T-helper 1 cell treated with Interleukin-12 subunit alpha and Interleukin-12 subunit beta and Interleukin-4 antibody, amounts not matched to agents 30 μg/mL and 1 μg/mL, for 36 hours (primary cell): ENCODE results near the gene C1orf52.

ENCODE experiments used
- H3K27ac Mint-ChIP-seq: one replicate; pipeline ENCODE4 v1.8.0; 2021; ENCODE audit warnings: mild to moderate bottlenecking, mixed read lengths
- H3K27me3 Mint-ChIP-seq: one replicate; pipeline ENCODE4 v1.8.0; 2021; ENCODE audit warnings: low read depth, mixed read lengths
- H3K36me3 Mint-ChIP-seq: one replicate; pipeline ENCODE4 v1.8.0; 2021; ENCODE audit warnings: low read depth, mixed read lengths
- H3K4me1 Mint-ChIP-seq: one replicate; pipeline ENCODE4 v1.8.0; 2021; ENCODE audit warnings: low read depth, mixed read lengths
- H3K4me3 Mint-ChIP-seq: one replicate; pipeline ENCODE4 v1.8.0; 2021; ENCODE audit warnings: mild to moderate bottlenecking, moderate library complexity, mixed read lengths
- H3K9me3 Mint-ChIP-seq: one replicate; pipeline ENCODE4 v1.8.0; 2021; ENCODE audit warnings: mixed read lengths

Gene C1orf52

DNA sequence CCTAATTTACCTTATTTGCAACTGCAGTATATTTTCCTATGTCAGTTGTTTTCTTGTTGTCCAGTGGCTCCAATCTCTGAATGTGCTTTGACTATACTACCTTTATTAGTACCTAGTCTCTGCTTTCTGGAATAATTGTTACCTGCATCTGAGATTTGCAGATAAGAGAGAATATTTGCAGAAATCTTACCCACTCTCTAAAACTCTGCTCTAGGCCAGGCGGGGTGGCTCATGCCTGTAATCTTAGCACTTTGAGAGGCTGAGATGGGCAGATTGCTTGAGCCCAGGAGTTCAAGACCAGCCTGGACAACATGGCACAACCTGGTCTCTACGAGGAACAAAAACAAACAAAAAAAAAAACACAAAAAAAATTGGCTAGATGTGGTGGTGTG is 56.6 kb downstream of the C1orf52 start:
- H3K27me3 Mint-ChIP-seq = peaks cover 65% of the 10 kb centered on the region
- no peak overlapping the region for H3K27ac Mint-ChIP-seq

GRCh38 chr1:85202092-85202863 is 57.2 kb downstream of the C1orf52 start:
- H3K27ac Mint-ChIP-seq = peak overlapping the region; percentile 89
- H3K27me3 Mint-ChIP-seq = peaks cover 63% of the 10 kb centered on the region
- peak overlapping the region; percentile 95 for H3K4me3 Mint-ChIP-seq
- H3K9me3 Mint-ChIP-seq = no peaks in the 10 kb centered on the region
- H3K4me1 Mint-ChIP-seq = peaks cover 12% of the 10 kb centered on the region
- H3K36me3 Mint-ChIP-seq = no peaks in the 10 kb centered on the region

More for the DNA sequence above, 56.6 kb downstream of the C1orf52 start:
- H3K9me3 Mint-ChIP-seq = no peaks in the 10 kb centered on the region
- H3K4me3 Mint-ChIP-seq = no peak overlapping the region
- H3K36me3 Mint-ChIP-seq = no peaks in the 10 kb centered on the region
- peaks cover 12% of the 10 kb centered on the region for H3K4me1 Mint-ChIP-seq

DNA sequence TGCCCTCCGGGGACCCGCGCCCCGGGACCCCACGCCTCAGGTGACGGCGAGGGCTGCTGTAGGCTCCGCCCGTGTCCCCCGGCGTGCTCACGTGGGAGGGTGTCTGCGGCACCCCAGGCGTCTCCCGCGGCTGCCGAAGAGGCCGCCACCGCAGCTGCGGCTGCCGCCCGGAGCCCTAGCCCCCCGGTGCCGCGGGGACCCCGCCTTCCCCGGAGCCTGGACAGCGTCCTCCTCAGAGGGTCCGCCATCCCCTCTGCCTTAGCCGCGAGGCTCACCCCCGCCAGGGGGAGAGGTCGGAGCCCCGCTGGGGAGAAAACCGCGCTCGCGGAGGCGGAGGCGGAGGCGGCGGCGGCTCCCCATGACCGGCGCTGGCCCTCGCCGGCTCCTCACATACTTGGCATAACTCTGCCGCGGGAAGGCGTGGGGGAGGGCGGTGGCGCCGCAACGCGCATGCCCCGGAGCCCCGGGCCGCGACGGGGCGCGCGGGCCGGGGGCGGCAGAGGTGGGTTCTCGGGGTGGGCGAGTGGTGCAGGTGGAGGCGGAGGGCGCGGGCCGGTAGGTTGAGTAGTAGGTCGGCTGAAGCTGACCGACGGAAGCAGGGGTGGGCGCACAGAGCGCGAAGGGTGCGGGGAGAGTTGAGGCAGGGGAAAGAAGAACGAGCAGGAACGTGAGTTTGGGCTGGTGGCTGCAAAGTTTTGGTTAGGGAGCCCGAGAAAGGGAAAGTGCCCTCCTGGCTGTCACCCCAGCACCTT is 57.9 kb downstream of the C1orf52 start:
- Mint-ChIP-seq H3K36me3 (no peaks in the 10 kb centered on the region), H3K27me3 (peaks cover 56% of the 10 kb centered on the region), H3K9me3 (no peaks in the 10 kb centered on the region), H3K4me3 (peak overlapping the region; percentile 95), H3K27ac (peak overlapping the region; percentile 89), H3K4me1 (peaks cover 12% of the 10 kb centered on the region)

GRCh38 chr1:85200463-85201339 is 58.8 kb downstream of the C1orf52 start, which contains the start of gene SYDE2:
SYDE2 (minus strand) TSS chr1:85201016; CDS start chr1:85200996, 20 bp downstream.
- H3K4me1 Mint-ChIP-seq = peaks cover 12% of the 10 kb centered on the region
- no peaks in the 10 kb centered on the region for H3K36me3 Mint-ChIP-seq
- peak within 1 kb of the TSS; percentile 89 for H3K27ac Mint-ChIP-seq
- H3K9me3 Mint-ChIP-seq = no peaks in the 10 kb centered on the region
- H3K27me3 Mint-ChIP-seq = peaks cover 51% of the 10 kb centered on the region
- H3K4me3 Mint-ChIP-seq = peak within 1 kb of the TSS; percentile 95
